Neural progenitor cell (in vitro differentiated cells): ENCODE measurements around the gene VPS51. TPM values are rescaled to one million over a fixed set of nuclear protein-coding genes. Genes with fewer than 3 reads are reported as not detected.

Experiments
- DNase-seq: peaks from one replicate; pipeline ENCODE4 v3.0.0-alpha.2; 2016; ENCODE audit warnings: low spot score
- H2AFZ ChIP-seq: fragments of 200-600 bp; sonication (generic); replicated peaks from 2 replicates; pipeline ENCODE4 v1.6.1; 2016; ENCODE audit warnings: antibody characterized with exemption
- H3F3A ChIP-seq: fragments of 200-600 bp; sonication (generic); 2 replicates; pipeline ENCODE4 v1.6.1; 2016; ENCODE audit warnings: antibody characterized with exemption, low read depth
- H3K27ac ChIP-seq: fragments of 200-600 bp; sonication (generic); 2 replicates; pipeline ENCODE4 v1.5.1; 2016; ENCODE audit warnings: mild to moderate bottlenecking
- H3K27me3 ChIP-seq: fragments of 200-600 bp; sonication (generic); 2 replicates; pipeline ENCODE4 v1.6.1; 2016; ENCODE audit warnings: mild to moderate bottlenecking, moderate library complexity
- H3K36me3 ChIP-seq: fragments of 200-600 bp; sonication (generic); 2 replicates; pipeline ENCODE4 v1.5.1; 2016
- H3K4me1 ChIP-seq: fragments of 200-600 bp; sonication (generic); 2 replicates; pipeline ENCODE4 v1.6.1; 2016; ENCODE audit warnings: mixed run types
- H3K4me2 ChIP-seq: fragments of 200-600 bp; sonication (generic); 2 replicates; pipeline ENCODE4 v1.6.1; 2016
- H3K4me3 ChIP-seq: fragments of 200-600 bp; sonication (generic); 2 replicates; pipeline ENCODE4 v1.5.1; 2016
- H3K79me2 ChIP-seq: fragments of 200-600 bp; sonication (generic); 2 replicates; pipeline ENCODE4 v1.6.1; 2016; ENCODE audit warnings: low read depth
- H3K9ac ChIP-seq: fragments of 200-600 bp; sonication (generic); 2 replicates; pipeline ENCODE4 v1.6.1; 2016
- H3K9me3 ChIP-seq: fragments of 200-600 bp; sonication (generic); 2 replicates; pipeline ENCODE4 v1.5.1; 2016; ENCODE audit warnings: low read depth
- H4K20me1 ChIP-seq: fragments of 200-600 bp; sonication (generic); 2 replicates; pipeline ENCODE4 v1.6.1; 2016; ENCODE audit warnings: low read depth
- H3K27ac Mint-ChIP-seq: 3 replicates; pipeline ENCODE4 v1.8.0; 2021; ENCODE audit warnings: mixed read lengths
- H3K27me3 Mint-ChIP-seq: 2 replicates; pipeline ENCODE4 v1.8.0; 2022; ENCODE audit warnings: low read depth, mild to moderate bottlenecking, inconsistent platforms, moderate library complexity, mixed read lengths; ENCODE audit not compliant: insufficient read depth
- H3K36me3 Mint-ChIP-seq: 3 replicates; pipeline ENCODE4 v1.8.0; 2021; ENCODE audit warnings: mixed read lengths
- H3K4me1 Mint-ChIP-seq: 3 replicates; pipeline ENCODE4 v1.8.0; 2021; ENCODE audit warnings: mixed read lengths
- H3K4me3 Mint-ChIP-seq: 3 replicates; pipeline ENCODE4 v1.8.0; 2021; ENCODE audit warnings: mild to moderate bottlenecking, moderate library complexity, mixed read lengths
- H3K9me3 Mint-ChIP-seq: 3 replicates; pipeline ENCODE4 v1.8.0; 2020; ENCODE audit warnings: mixed read lengths
- EZH2 ChIP-seq: fragments of 200-600 bp; sonication (generic); IDR thresholded peaks from 2 replicates; pipeline ENCODE4 v1.6.1; 2017; ENCODE audit warnings: antibody characterized with exemption, mild to moderate bottlenecking, moderate library complexity
- EZH2phosphoT487 ChIP-seq: fragments of 200-600 bp; sonication (generic); IDR thresholded peaks from 2 replicates; pipeline ENCODE4 v1.6.1; 2017; ENCODE audit warnings: antibody characterized with exemption
- total RNA-seq: library from RNA; depleted of rRNA; stranded (reverse); fragments of >200 nt; gene quantifications from 2 replicates; pipeline ENCODE4 v1.2.3, GENCODE V29; 2015; ENCODE audit warnings: low replicate concordance
- TF ChIP-seq, protein P1 (sequence below): fragments of 200-600 bp; sonication (generic); IDR thresholded peaks from 2 replicates; pipeline ENCODE4 v1.5.1; 2017; ENCODE audit warnings: antibody characterized with exemption, mild to moderate bottlenecking

The VPS51 gene
- total RNA-seq, 1 donor from 2014 or later = 80.4 TPM

DNA sequence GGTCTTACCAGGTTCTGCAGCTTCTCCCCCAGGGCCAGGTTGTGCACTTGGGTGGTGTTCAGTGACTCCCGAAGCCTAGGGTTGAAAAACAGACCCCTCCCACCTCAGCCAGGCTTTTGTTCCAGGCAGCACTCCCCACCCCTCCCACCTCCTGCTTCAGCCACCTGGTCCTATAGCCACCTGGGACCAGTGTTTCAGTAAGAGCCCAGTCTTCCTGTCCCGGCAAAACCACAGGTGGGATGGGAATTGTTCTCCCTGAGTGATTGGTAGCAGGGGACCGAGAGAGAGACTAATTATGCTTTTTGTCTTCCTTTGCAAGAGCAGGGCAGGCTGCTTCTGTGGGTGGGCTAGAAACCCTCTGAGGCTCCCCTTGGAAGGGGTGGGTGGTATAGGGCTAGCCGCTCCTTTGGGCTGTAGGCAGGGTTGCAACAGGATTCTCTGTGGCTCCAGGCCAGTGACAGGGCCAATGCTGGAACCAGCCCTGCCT, 29.2 kb upstream of the VPS51 start:
- no peaks in the 10 kb centered on the region for H4K20me1 ChIP-seq
- TF ChIP-seq EZH2phosphoT487 (no peak), EZH2 (no peak)
- TF ChIP-seq, protein P1, sequence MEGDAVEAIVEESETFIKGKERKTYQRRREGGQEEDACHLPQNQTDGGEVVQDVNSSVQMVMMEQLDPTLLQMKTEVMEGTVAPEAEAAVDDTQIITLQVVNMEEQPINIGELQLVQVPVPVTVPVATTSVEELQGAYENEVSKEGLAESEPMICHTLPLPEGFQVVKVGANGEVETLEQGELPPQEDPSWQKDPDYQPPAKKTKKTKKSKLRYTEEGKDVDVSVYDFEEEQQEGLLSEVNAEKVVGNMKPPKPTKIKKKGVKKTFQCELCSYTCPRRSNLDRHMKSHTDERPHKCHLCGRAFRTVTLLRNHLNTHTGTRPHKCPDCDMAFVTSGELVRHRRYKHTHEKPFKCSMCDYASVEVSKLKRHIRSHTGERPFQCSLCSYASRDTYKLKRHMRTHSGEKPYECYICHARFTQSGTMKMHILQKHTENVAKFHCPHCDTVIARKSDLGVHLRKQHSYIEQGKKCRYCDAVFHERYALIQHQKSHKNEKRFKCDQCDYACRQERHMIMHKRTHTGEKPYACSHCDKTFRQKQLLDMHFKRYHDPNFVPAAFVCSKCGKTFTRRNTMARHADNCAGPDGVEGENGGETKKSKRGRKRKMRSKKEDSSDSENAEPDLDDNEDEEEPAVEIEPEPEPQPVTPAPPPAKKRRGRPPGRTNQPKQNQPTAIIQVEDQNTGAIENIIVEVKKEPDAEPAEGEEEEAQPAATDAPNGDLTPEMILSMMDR = no peak
- H3K79me2 ChIP-seq = no peaks in the 10 kb centered on the region
- Mint-ChIP-seq H3K9me3 (no peaks in the 10 kb centered on the region), H3K27me3 (peaks cover under 1% of the 10 kb centered on the region), H3K27ac (no peak overlapping the region), H3K36me3 (no peaks in the 10 kb centered on the region), H3K4me1 (peaks cover 2% of the 10 kb centered on the region), H3K4me3 (no peak overlapping the region)
- no peaks in the 10 kb centered on the region for H3K36me3 ChIP-seq
- no peak overlapping the region for H3K4me3 ChIP-seq
- H3K9ac ChIP-seq = no peak overlapping the region
- peaks cover 8% of the 10 kb centered on the region for H3F3A ChIP-seq
- H3K9me3 ChIP-seq = no peaks in the 10 kb centered on the region
- H3K4me1 ChIP-seq = peaks cover 15% of the 10 kb centered on the region
- H3K27me3 ChIP-seq = no peaks in the 10 kb centered on the region
- H3K27ac ChIP-seq = no peak overlapping the region
- DNase-seq = peak; percentile 37
- H2AFZ ChIP-seq = peak overlapping the region; percentile 68
- H3K4me2 ChIP-seq = peak overlapping the region; percentile 27

GRCh38 chr11:65067446-65067845, 28.6 kb upstream of the VPS51 start:
- no peak overlapping the region for H3K9ac ChIP-seq
- no peaks in the 10 kb centered on the region for H3K79me2 ChIP-seq
- Mint-ChIP-seq H3K36me3 (no peaks in the 10 kb centered on the region), H3K27me3 (peaks cover 2% of the 10 kb centered on the region), H3K27ac (peak overlapping the region; percentile 37), H3K4me3 (no peak overlapping the region), H3K9me3 (no peaks in the 10 kb centered on the region), H3K4me1 (peaks cover 2% of the 10 kb centered on the region)
- H3K27ac ChIP-seq = no peak overlapping the region
- no peak for TF ChIP-seq EZH2
- TF ChIP-seq, protein P1 = no peak
- TF ChIP-seq EZH2phosphoT487 = no peak
- no peaks in the 10 kb centered on the region for H3K36me3 ChIP-seq
- no peaks in the 10 kb centered on the region for H3K9me3 ChIP-seq
- H3K4me2 ChIP-seq = peak overlapping the region; percentile 27
- no peak overlapping the region for H3K4me3 ChIP-seq
- H2AFZ ChIP-seq = no peak overlapping the region
- DNase-seq = no peak
- no peaks in the 10 kb centered on the region for H3K27me3 ChIP-seq
- peaks cover 15% of the 10 kb centered on the region for H3K4me1 ChIP-seq
- no peaks in the 10 kb centered on the region for H4K20me1 ChIP-seq
- H3F3A ChIP-seq = peaks cover 8% of the 10 kb centered on the region

GRCh38 chr11:65069217-65069616, 26.8 kb upstream of the VPS51 start:
- H3K9ac ChIP-seq = no peak overlapping the region
- H2AFZ ChIP-seq = no peak overlapping the region
- no peaks in the 10 kb centered on the region for H4K20me1 ChIP-seq
- H3K79me2 ChIP-seq = no peaks in the 10 kb centered on the region
- no peaks in the 10 kb centered on the region for H3K27me3 ChIP-seq
- Mint-ChIP-seq H3K27ac (no peak overlapping the region), H3K27me3 (peaks cover 2% of the 10 kb centered on the region), H3K36me3 (no peaks in the 10 kb centered on the region), H3K4me3 (no peak overlapping the region), H3K9me3 (no peaks in the 10 kb centered on the region), H3K4me1 (peaks cover 6% of the 10 kb centered on the region)
- no peak overlapping the region for H3K4me2 ChIP-seq
- TF ChIP-seq EZH2phosphoT487 (no peak), EZH2 (no peak)
- TF ChIP-seq, protein P1 = no peak
- peaks cover 8% of the 10 kb centered on the region for H3F3A ChIP-seq
- no peak overlapping the region for H3K4me3 ChIP-seq
- peaks cover 15% of the 10 kb centered on the region for H3K4me1 ChIP-seq
- no peak for DNase-seq
- H3K36me3 ChIP-seq = no peaks in the 10 kb centered on the region
- H3K27ac ChIP-seq = no peak overlapping the region
- H3K9me3 ChIP-seq = no peaks in the 10 kb centered on the region
